ENCODE measurements around the gene USP50. TPM values are rescaled to one million over a fixed set of nuclear protein-coding genes. Genes with fewer than 3 reads are reported as not detected.

USP50 gene
- total RNA-seq = under 1 TPM; 0.33 to 0.97 (median 0.49) TPM
- total RNA-seq (2013) = 0.50 TPM

GRCh38 chr15:50546566-50546965 is at the start of gene USP50:
TSS of gene USP50 (minus strand) at chr15:50546666. CDS start at chr15:50546525, 141 bp downstream.
- Histone ChIP-seq H3K9me3 (ENCODE audit: control insufficient read depth, insufficient read depth, low read length) (no peaks in the 10 kb centered on the region), H3K4me1 (ENCODE audit: control insufficient read depth, insufficient read depth, low read length) (no peaks in the 10 kb centered on the region), H3K4me3 (ENCODE audit: low read length) (no peak within 1 kb of the TSS), H3K36me3 (ENCODE audit: control insufficient read depth, insufficient read depth, low read length) (no peaks in the 10 kb centered on the region), H3K27me3 (ENCODE audit: control insufficient read depth, insufficient read depth, low read length) (no peaks in the 10 kb centered on the region), H3K27ac (ENCODE audit: low read length) (no peak within 1 kb of the TSS)
- DNase-seq (no peak), ATAC-seq (no peak)
- peaks cover 0 to 10% of the 10 kb centered on the region in 2 donors for H3K27me3 Mint-ChIP-seq (ENCODE audit: low read depth in 2 of 2)
- TF ChIP-seq, protein P1, sequence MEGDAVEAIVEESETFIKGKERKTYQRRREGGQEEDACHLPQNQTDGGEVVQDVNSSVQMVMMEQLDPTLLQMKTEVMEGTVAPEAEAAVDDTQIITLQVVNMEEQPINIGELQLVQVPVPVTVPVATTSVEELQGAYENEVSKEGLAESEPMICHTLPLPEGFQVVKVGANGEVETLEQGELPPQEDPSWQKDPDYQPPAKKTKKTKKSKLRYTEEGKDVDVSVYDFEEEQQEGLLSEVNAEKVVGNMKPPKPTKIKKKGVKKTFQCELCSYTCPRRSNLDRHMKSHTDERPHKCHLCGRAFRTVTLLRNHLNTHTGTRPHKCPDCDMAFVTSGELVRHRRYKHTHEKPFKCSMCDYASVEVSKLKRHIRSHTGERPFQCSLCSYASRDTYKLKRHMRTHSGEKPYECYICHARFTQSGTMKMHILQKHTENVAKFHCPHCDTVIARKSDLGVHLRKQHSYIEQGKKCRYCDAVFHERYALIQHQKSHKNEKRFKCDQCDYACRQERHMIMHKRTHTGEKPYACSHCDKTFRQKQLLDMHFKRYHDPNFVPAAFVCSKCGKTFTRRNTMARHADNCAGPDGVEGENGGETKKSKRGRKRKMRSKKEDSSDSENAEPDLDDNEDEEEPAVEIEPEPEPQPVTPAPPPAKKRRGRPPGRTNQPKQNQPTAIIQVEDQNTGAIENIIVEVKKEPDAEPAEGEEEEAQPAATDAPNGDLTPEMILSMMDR (IDR thresholded peaks at IDR 0.05) = no peak
- H3K27ac Mint-ChIP-seq = no peak within 1 kb of the TSS
- no peaks in the 10 kb centered on the region for H3K9me3 Mint-ChIP-seq
- intact Hi-C loops (cut with micrococcal nuclease) = no loop called here
- no peaks in the 10 kb centered on the region for H3K36me3 Mint-ChIP-seq
- WGBS (ENCODE audit: insufficient coverage) = 98% methylated on average over 5 of the region's 5 CpGs
- H3K4me3 Mint-ChIP-seq = no peak within 1 kb of the TSS
- H3K4me1 Mint-ChIP-seq = no peaks in the 10 kb centered on the region

GRCh38 chr15:50594311-50594710 is 47.8 kb upstream of the USP50 start:
- WGBS (ENCODE audit: insufficient coverage) = no CpG with 5 or more reads among the region's 2 CpGs
- no peaks in the 10 kb centered on the region for H3K27me3 ChIP-seq (ENCODE audit: control insufficient read depth, insufficient read depth, low read length)
- ATAC-seq (no peak), DNase-seq (no peak)
- no peaks in the 10 kb centered on the region for H3K9me3 ChIP-seq (ENCODE audit: control insufficient read depth, insufficient read depth, low read length)
- H3K4me1 ChIP-seq (ENCODE audit: control insufficient read depth, insufficient read depth, low read length) = no peaks in the 10 kb centered on the region
- Mint-ChIP-seq H3K36me3 (peaks cover 21% of the 10 kb centered on the region), H3K27me3 (ENCODE audit: low read depth in 2 of 2) (no peaks in the 10 kb centered on the region), H3K27ac (peak overlapping the region in 1 of 2 donors; percentile 80), H3K9me3 (no peaks in the 10 kb centered on the region), H3K4me1 (no peaks in the 10 kb centered on the region), H3K4me3 (no peak overlapping the region)
- H3K27ac ChIP-seq (ENCODE audit: low read length) = no peak overlapping the region
- TF ChIP-seq, protein P1 (IDR thresholded peaks at IDR 0.05) = no peak
- intact Hi-C loops (cut with micrococcal nuclease) = no loop called here
- H3K4me3 ChIP-seq (ENCODE audit: low read length) = no peak overlapping the region
- H3K36me3 ChIP-seq (ENCODE audit: control insufficient read depth, insufficient read depth, low read length) = peaks cover 67% of the 10 kb centered on the region

DNA sequence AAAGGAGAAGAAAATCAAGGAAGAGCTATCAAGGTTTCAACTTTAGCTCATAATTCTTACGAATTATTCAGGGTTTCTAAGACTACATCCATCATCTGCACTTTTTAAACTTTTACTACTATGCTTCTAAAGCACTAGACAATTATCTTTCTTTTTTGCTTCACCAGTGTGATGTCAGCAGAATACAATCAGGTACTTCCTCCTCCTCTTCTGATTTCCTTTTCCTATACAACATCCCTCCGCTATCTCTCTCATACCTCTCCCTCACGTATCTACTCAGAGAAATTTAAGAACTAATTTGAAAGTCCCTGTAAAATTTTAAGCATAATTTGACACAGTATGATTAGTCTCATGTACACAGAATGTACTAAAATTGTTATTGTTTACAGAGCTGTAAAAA is 47.3 kb upstream of the USP50 start:
- peaks cover 70% of the 10 kb centered on the region for H3K36me3 ChIP-seq (ENCODE audit: control insufficient read depth, insufficient read depth, low read length)
- H3K4me3 Mint-ChIP-seq = no peak overlapping the region
- H3K27me3 Mint-ChIP-seq (ENCODE audit: low read depth in 2 of 2) = no peaks in the 10 kb centered on the region
- H3K27me3 ChIP-seq (ENCODE audit: control insufficient read depth, insufficient read depth, low read length) = no peaks in the 10 kb centered on the region
- no peak for ATAC-seq
- no peak for DNase-seq
- H3K27ac ChIP-seq (ENCODE audit: low read length) = no peak overlapping the region
- 100% methylated on average over 2 of the region's 3 CpGs for WGBS (ENCODE audit: insufficient coverage)
- peak overlapping the region in 1 of 2 donors; percentile 80 for H3K27ac Mint-ChIP-seq
- H3K9me3 ChIP-seq (ENCODE audit: control insufficient read depth, insufficient read depth, low read length) = no peaks in the 10 kb centered on the region
- H3K36me3 Mint-ChIP-seq = peaks cover 21% of the 10 kb centered on the region
- H3K9me3 Mint-ChIP-seq = no peaks in the 10 kb centered on the region
- H3K4me3 ChIP-seq (ENCODE audit: low read length) = no peak overlapping the region
- TF ChIP-seq, protein P1 (IDR thresholded peaks at IDR 0.05) = no peak
- H3K4me1 Mint-ChIP-seq = no peaks in the 10 kb centered on the region
- intact Hi-C loops (cut with micrococcal nuclease) = no loop called here
- H3K4me1 ChIP-seq (ENCODE audit: control insufficient read depth, insufficient read depth, low read length) = no peaks in the 10 kb centered on the region

DNA sequence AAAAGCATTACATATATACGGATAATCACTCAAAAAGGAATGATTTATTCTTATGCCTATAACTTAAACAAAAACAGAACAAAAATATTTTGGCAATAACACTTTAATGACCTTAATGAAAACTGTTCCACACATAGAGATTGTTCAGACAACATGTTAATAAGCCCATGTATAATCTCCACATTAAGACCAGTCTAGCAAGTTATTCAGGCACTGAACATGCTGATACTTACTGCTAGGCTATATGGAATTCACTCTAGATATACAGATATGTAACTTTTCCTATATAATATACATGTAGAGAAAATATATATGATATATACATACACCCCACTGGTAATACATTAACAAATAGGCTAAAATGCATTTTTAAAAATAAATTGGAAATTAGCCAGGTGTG is 43.8 kb upstream of the USP50 start:
- no CpG with 5 or more reads among the region's 1 CpG for WGBS (ENCODE audit: insufficient coverage)
- intact Hi-C loops (cut with micrococcal nuclease) = no loop called here

More for the DNA sequence above, 43.8 kb upstream of the USP50 start:
- ATAC-seq (no peak), DNase-seq (no peak)
- H3K36me3 ChIP-seq (ENCODE audit: control insufficient read depth, insufficient read depth, low read length) = peaks cover 84% of the 10 kb centered on the region
- H3K9me3 ChIP-seq (ENCODE audit: control insufficient read depth, insufficient read depth, low read length) = no peaks in the 10 kb centered on the region
- H3K27ac ChIP-seq (ENCODE audit: low read length) = no peak overlapping the region
- Mint-ChIP-seq H3K27ac (no peak overlapping the region), H3K9me3 (no peaks in the 10 kb centered on the region), H3K36me3 (peaks cover 31% of the 10 kb centered on the region), H3K4me1 (no peaks in the 10 kb centered on the region), H3K4me3 (no peak overlapping the region), H3K27me3 (ENCODE audit: low read depth in 2 of 2) (no peaks in the 10 kb centered on the region)
- TF ChIP-seq, protein P1 (IDR thresholded peaks at IDR 0.05) = no peak
- no peaks in the 10 kb centered on the region for H3K4me1 ChIP-seq (ENCODE audit: control insufficient read depth, insufficient read depth, low read length)
- H3K27me3 ChIP-seq (ENCODE audit: control insufficient read depth, insufficient read depth, low read length) = no peaks in the 10 kb centered on the region
- no peak overlapping the region for H3K4me3 ChIP-seq (ENCODE audit: low read length)
